GM23248 (cell line): Measurements from ENCODE around the gene CFAP74. TPM values are rescaled to one million over a fixed set of nuclear protein-coding genes. Genes with fewer than 3 reads are reported as not detected.

ENCODE experiments used
- DNase-seq: peaks from one replicate; pipeline ENCODE4 v3.0.0-alpha.2; 2015
- H2AFZ ChIP-seq: fragments of 200-600 bp; sonication (generic); 2 replicates; pipeline ENCODE4 v1.6.1; 2016; ENCODE audit warnings: antibody characterized with exemption
- H3F3A ChIP-seq: fragments of 200-600 bp; sonication (generic); 2 replicates; pipeline ENCODE4 v1.6.1; 2016; ENCODE audit warnings: mild to moderate bottlenecking, antibody characterized with exemption, mixed run types; ENCODE audit not compliant: insufficient read depth
- H3K27ac ChIP-seq: fragments of 200-600 bp; sonication (generic); 2 replicates; pipeline ENCODE4 v1.5.1; 2016; ENCODE audit warnings: mild to moderate bottlenecking
- H3K27me3 ChIP-seq: fragments of 200-600 bp; sonication (generic); replicated peaks from 2 replicates; pipeline ENCODE4 v1.6.1; 2016; ENCODE audit warnings: mild to moderate bottlenecking; ENCODE audit not compliant: insufficient read depth
- H3K36me3 ChIP-seq: fragments of 200-600 bp; sonication (generic); 2 replicates; pipeline ENCODE4 v1.6.1; 2016; ENCODE audit warnings: low read depth, mild to moderate bottlenecking
- H3K4me1 ChIP-seq: fragments of 200-600 bp; sonication (generic); 2 replicates; pipeline ENCODE4 v1.6.1; 2016; ENCODE audit warnings: mild to moderate bottlenecking; ENCODE audit not compliant: insufficient read depth
- H3K4me2 ChIP-seq: fragments of 200-600 bp; sonication (generic); one replicate; pipeline ENCODE4 v1.6.1; 2016; ENCODE audit warnings: mild to moderate bottlenecking; ENCODE audit not compliant: unreplicated experiment
- H3K4me3 ChIP-seq: fragments of 200-600 bp; sonication (generic); 2 replicates; pipeline ENCODE4 v1.5.1; 2016; ENCODE audit warnings: mild to moderate bottlenecking
- H3K79me2 ChIP-seq: fragments of 200-600 bp; sonication (generic); 2 replicates; pipeline ENCODE4 v1.6.1; 2016; ENCODE audit warnings: mild to moderate bottlenecking; ENCODE audit not compliant: insufficient read depth
- H3K9ac ChIP-seq: fragments of 200-600 bp; sonication (generic); 2 replicates; pipeline ENCODE4 v1.6.1; 2016; ENCODE audit warnings: mild to moderate bottlenecking
- H3K9me2 ChIP-seq: fragments of 200-600 bp; sonication (generic); 2 replicates; pipeline ENCODE4 v1.6.1; 2016; ENCODE audit warnings: mixed run types, mild to moderate bottlenecking, moderate library complexity; ENCODE audit not compliant: insufficient read depth
- H3K9me3 ChIP-seq: fragments of 200-600 bp; sonication (generic); one replicate; pipeline ENCODE4 v1.6.1; 2017; ENCODE audit warnings: low read depth
- H4K20me1 ChIP-seq: fragments of 200-600 bp; sonication (generic); 2 replicates; pipeline ENCODE4 v1.6.0; 2016; ENCODE audit not compliant: insufficient read depth
- EZH2 ChIP-seq: fragments of 200-600 bp; sonication (generic); IDR thresholded peaks from 2 replicates; pipeline ENCODE4 v1.6.1; 2018; ENCODE audit warnings: antibody characterized with exemption, mild to moderate bottlenecking; ENCODE audit not compliant: insufficient read depth, poor library complexity, severe bottlenecking
- EZH2phosphoT487 ChIP-seq: fragments of 200-600 bp; sonication (generic); IDR thresholded peaks from 2 replicates; pipeline ENCODE4 v1.6.1; 2018; ENCODE audit warnings: antibody characterized with exemption, moderate library complexity, mild to moderate bottlenecking, low read depth; ENCODE audit not compliant: insufficient read depth
- WGBS, 2 experiments: methylation state at CpG; one replicate each; pipeline ENCODE4 v1.1.6; 2015 to 2017; ENCODE audit warnings: low lambda C conversion rate in 2 of 2, low coverage in 1 of 2; ENCODE audit errors: missing lambda C conversion rate in 2 of 2; 5-methylcytosine and 5-hydroxymethylcytosine counted together
- in situ Hi-C: fragments of 300-500 bp; cut with MboI; formaldehyde crosslinking; loops from 2 replicates; pipeline ENCODE4 v1.15.0; 2020
- polyA plus RNA-seq: library from polyadenylated mRNA; unstranded; fragments of >200 nt; fragmentation: Nextera tagmentation; extraction: Ambion mirVana; gene quantifications from 2 replicates; pipeline ENCODE4 v1.2.1, GENCODE V29; 2016
- total RNA-seq: library from RNA; depleted of rRNA; stranded (reverse); fragments of >200 nt; shearing (Covaris generic); gene quantifications from 2 replicates; pipeline ENCODE4 v1.2.3, GENCODE V29; 2014

Gene CFAP74
- total and polyA plus RNA-seq, 2 experiments from 2014 or later = not detected

- H3K9me2 ChIP-seq = no peaks in the 10 kb centered on the region
- no peaks in the 10 kb centered on the region for H3F3A ChIP-seq
- H3K79me2 ChIP-seq = no peaks in the 10 kb centered on the region
- H3K27me3 ChIP-seq = no peaks in the 10 kb centered on the region
- no peaks in the 10 kb centered on the region for H4K20me1 ChIP-seq
- no peak within 1 kb of the TSS for H3K4me2 ChIP-seq
- H3K9me3 ChIP-seq = no peaks in the 10 kb centered on the region
- peaks cover under 1% of the 10 kb centered on the region; the same call in 1 of the 2 replicates for H3K4me1 ChIP-seq
- no peak within 1 kb of the TSS for H3K4me3 ChIP-seq
- no peak for DNase-seq
- in situ Hi-C loops = no loop called here
- no peak within 1 kb of the TSS for H3K9ac ChIP-seq
- H3K27ac ChIP-seq = no peak within 1 kb of the TSS
- TF ChIP-seq EZH2 = no peak
- no peak for TF ChIP-seq EZH2phosphoT487
- no peak within 1 kb of the TSS for H2AFZ ChIP-seq
- no peaks in the 10 kb centered on the region for H3K36me3 ChIP-seq
- 82 to 84% methylated on average over 10 to 14 of the region's 15 CpGs for WGBS, 2 experiments
Measured at GRCh38 chr1:1914971-1915692, 88.5 kb downstream of the CFAP74 start, which contains the start of gene CALML6. CALML6 (plus strand) TSS chr1:1915260; CDS start chr1:1915281, 21 bp downstream.

DNA sequence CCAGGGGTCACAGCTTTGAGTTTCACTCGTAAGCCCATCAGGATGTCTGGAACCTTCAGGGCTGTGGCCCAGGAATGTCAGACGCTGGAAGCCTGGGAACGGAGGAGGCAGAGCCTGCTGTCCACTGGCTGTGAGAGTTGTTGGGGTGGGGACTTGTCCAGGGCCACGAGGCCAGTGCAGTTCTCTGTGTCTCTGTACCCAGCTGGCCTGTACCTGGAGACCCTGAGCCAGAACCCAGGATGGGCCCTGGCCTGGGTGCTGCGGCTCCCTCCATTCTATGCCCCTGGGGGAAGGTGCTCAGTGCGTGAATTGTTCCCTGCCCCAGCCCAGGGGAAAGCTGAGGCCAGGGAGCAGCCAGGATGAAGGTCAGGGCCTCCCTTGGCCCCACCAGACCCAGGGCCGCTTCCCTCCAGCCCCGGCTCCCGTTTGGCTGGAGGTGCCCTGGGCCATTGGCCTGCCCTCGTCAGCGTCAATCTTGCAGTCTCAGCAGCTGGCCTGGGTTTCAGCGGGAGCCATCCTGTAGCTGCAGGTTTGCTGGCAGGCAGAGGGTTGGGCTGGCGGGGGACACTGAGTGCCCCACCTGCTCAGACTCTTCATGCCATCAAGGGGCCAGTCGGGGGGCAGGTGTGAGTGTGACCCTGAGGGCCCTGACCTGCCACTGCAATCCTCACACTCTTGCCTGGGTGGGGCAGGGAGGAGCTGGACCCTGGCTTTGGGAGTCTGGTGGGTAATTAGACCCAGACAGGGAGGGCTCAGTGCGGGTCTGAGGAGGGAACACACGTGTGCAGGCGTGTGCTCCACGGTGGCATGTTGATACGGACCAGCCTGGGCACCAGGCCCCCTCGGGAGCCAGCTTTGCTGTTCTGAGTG lies 89.2 kb downstream of the CFAP74 start:
- TF ChIP-seq EZH2phosphoT487 (no peak), EZH2 (no peak)
- Histone ChIP-seq H3K27me3 (no peaks in the 10 kb centered on the region), H2AFZ (no peak overlapping the region), H3K9me3 (no peaks in the 10 kb centered on the region), H3K4me3 (no peak overlapping the region), H3K79me2 (no peaks in the 10 kb centered on the region), H3K4me2 (no peak overlapping the region), H3K9me2 (no peaks in the 10 kb centered on the region), H3K27ac (no peak overlapping the region), H3F3A (no peaks in the 10 kb centered on the region), H3K9ac (no peak overlapping the region), H4K20me1 (no peaks in the 10 kb centered on the region), H3K36me3 (no peaks in the 10 kb centered on the region), H3K4me1 (peaks cover 5% of the 10 kb centered on the region; the same call in 1 of the 2 replicates)
- DNase-seq = no peak
- 44 to 49% methylated on average over 19 to 20 of the region's 20 CpGs for WGBS, 2 experiments
- in situ Hi-C loops = no loop called here

- no peak overlapping the region for H3K9ac ChIP-seq
- H3K4me3 ChIP-seq = no peak overlapping the region
- H2AFZ ChIP-seq = no peak overlapping the region
- H3K9me2 ChIP-seq = no peaks in the 10 kb centered on the region
- H4K20me1 ChIP-seq = no peaks in the 10 kb centered on the region
- 78 to 83% methylated on average over 13 of the region's 13 CpGs for WGBS, 2 experiments
- no peaks in the 10 kb centered on the region for H3F3A ChIP-seq
- H3K27ac ChIP-seq = no peak overlapping the region
- H3K9me3 ChIP-seq = no peaks in the 10 kb centered on the region
- peaks cover 5% of the 10 kb centered on the region; the same call in 1 of the 2 replicates for H3K4me1 ChIP-seq
- DNase-seq = no peak
- no peaks in the 10 kb centered on the region for H3K27me3 ChIP-seq
- no peak for TF ChIP-seq EZH2phosphoT487
- no peak overlapping the region for H3K4me2 ChIP-seq
- peaks cover 9% of the 10 kb centered on the region for H3K79me2 ChIP-seq
- in situ Hi-C loops = no loop called here
- H3K36me3 ChIP-seq = no peaks in the 10 kb centered on the region
Measured at GRCh38 chr1:1911350-1912041, 92.1 kb downstream of the CFAP74 start.

DNA sequence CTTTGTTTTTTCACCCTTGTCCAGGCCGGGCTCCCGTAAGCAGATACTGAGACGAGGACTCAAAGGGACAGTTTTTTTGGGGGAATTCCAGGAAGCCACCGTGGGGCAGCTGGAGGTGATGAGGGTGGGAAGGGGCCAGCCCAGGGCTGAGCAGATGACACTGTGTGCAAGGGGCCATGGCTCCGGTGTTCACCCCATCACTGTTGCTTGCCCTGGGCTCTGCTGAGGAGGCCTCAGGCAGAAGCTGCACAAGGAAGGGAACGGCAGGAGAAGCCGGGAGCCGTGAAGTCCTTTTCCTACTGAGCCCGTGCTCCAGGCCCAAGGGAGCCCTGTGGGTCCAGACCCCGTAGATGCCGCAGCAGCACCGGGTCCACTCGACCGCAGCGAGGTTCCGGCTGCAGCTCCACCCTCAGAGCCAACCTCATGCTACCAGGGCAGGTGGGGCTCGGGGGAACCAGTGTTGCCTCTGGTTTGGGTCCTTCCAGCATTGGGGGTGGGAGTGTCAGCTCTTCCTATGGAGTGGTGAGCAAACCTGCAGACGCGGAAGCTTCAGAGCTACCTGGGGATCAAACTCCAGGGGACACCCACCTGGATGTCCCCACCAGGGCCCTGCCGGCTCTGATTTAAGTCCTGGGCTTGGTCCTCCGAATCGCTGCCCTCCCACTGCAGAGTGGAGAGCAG lies 92.8 kb downstream of the CFAP74 start:
- TF ChIP-seq EZH2 (no peak), EZH2phosphoT487 (no peak)
- peaks cover 5% of the 10 kb centered on the region; the same call in 1 of the 2 replicates for H3K4me1 ChIP-seq
- WGBS, 2 experiments = 90 to 93% methylated on average over 19 to 20 of the region's 22 CpGs

More for the DNA sequence above, 92.8 kb downstream of the CFAP74 start:
- no peaks in the 10 kb centered on the region for H3K9me2 ChIP-seq
- H3K4me3 ChIP-seq = no peak overlapping the region
- H3K27ac ChIP-seq = no peak overlapping the region
- no peaks in the 10 kb centered on the region for H3K9me3 ChIP-seq
- no peaks in the 10 kb centered on the region for H3K27me3 ChIP-seq
- no peak overlapping the region for H3K4me2 ChIP-seq
- H3K79me2 ChIP-seq = peaks cover 9% of the 10 kb centered on the region
- in situ Hi-C loops = no loop called here
- no peak overlapping the region for H2AFZ ChIP-seq
- no peak overlapping the region for H3K9ac ChIP-seq
- no peaks in the 10 kb centered on the region for H3F3A ChIP-seq
- H4K20me1 ChIP-seq = no peaks in the 10 kb centered on the region
- no peaks in the 10 kb centered on the region for H3K36me3 ChIP-seq
- DNase-seq = no peak
